Upper lobe of right lung (tissue), 1 donor: Measurements from ENCODE around the gene ZNF394. TPM values are rescaled to one million over a fixed set of nuclear protein-coding genes. Genes with fewer than 3 reads are reported as not detected.

Experiments
- ATAC-seq: fragments of 200-7000 bp; cut with Tn5 transposase; one replicate; pipeline ENCODE4 v1.9.1; 2020; ENCODE audit warnings: mild to moderate bottlenecking, moderate library complexity
- DNase-seq: peaks from one replicate; pipeline ENCODE4 v3.0.0-alpha.2; 2020
- H3K27ac ChIP-seq: fragments of 200-600 bp; one replicate; pipeline ENCODE4 v1.8.0; 2022
- H3K27me3 ChIP-seq: fragments of 200-600 bp; one replicate; pipeline ENCODE4 v1.8.0; 2022; ENCODE audit warnings: mild to moderate bottlenecking
- H3K36me3 ChIP-seq: fragments of 200-600 bp; one replicate; pipeline ENCODE4 v1.8.0; 2022
- H3K4me1 ChIP-seq: fragments of 200-600 bp; one replicate; pipeline ENCODE4 v1.8.0; 2022
- H3K4me3 ChIP-seq: fragments of 200-600 bp; one replicate; pipeline ENCODE4 v1.8.0; 2022; ENCODE audit warnings: mild to moderate bottlenecking
- H3K9me3 ChIP-seq: fragments of 200-600 bp; one replicate; pipeline ENCODE4 v1.8.0; 2022
- CTCF ChIP-seq: fragments of 200-600 bp; IDR thresholded peaks from one replicate; pipeline ENCODE4 v1.8.0; 2022; ENCODE audit warnings: antibody characterized with exemption
- intact Hi-C: fragments of 100-400 bp; cut with DNase I; formaldehyde crosslinking; loops from one replicate; pipeline ENCODE4 v1.11.0; 2022
- total RNA-seq: library from RNA; stranded (reverse); fragmentation: NEBNext Ultra II Directional; extraction: Animal tissue kit (Norgen Biotek cat#: 25700); gene quantifications from one replicate; pipeline ENCODE4 v1.2.1, GENCODE V29; 2021
- donor health status: DM: no; HTN: yes; CAD: no; lungs with severe emphysema.

The ZNF394 gene
- total RNA-seq, 1 donor from 2014 or later, result 34.5 TPM

DNA sequence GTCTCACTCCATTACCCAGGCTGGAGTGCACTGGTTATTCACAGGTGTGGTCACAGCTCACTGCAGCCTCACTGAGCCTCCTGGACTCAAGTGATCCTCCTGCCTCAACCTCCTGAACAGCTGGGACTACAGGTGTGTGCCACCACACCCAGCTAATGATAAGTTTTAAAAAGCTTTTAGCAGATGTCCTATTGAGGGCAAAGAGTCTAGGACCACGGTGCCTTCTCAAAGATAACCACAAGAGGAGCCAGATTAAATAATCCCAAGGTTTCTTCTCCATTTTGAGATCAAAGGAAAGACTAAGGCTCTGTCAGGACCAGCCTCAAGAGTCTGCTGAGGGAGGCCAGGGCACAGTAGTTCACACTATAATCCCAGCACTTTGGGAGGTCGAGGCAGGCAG, 38.9 kb downstream of the ZNF394 start:
- H3K9me3 ChIP-seq, result no peaks in the 10 kb centered on the region
- ATAC-seq, result no peak
- peaks cover 52% of the 10 kb centered on the region for H3K36me3 ChIP-seq
- H3K27ac ChIP-seq, result no peak overlapping the region
- no peaks in the 10 kb centered on the region for H3K27me3 ChIP-seq
- DNase-seq, result no peak
- intact Hi-C loops, result no loop called here
- peaks cover 19% of the 10 kb centered on the region for H3K4me1 ChIP-seq
- no peak overlapping the region for H3K4me3 ChIP-seq
- no peak for TF ChIP-seq CTCF

DNA sequence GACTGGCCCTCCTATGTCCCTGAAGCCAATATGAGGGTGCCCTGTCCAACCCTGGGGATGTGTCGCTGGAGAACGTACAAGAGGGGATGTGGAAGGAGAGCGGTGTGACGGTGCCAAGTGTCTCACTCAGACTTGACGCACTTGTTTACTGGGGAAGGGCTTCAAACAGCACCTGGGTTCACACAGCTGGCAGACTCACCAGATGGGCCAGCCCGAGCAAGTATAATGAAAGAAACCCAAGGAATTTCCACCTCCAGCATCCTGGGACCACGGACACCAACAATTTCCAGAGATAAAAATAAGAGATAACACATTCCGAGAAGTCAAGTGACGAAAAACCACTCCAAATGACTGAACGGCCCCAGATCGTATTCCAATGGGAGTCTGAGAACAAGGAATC, 39.4 kb downstream of the ZNF394 start:
- Histone ChIP-seq H3K9me3 (no peaks in the 10 kb centered on the region), H3K4me3 (no peak overlapping the region), H3K4me1 (peaks cover 19% of the 10 kb centered on the region), H3K36me3 (peaks cover 55% of the 10 kb centered on the region), H3K27ac (no peak overlapping the region), H3K27me3 (no peaks in the 10 kb centered on the region)
- intact Hi-C loops, result no loop called here
- no peak for TF ChIP-seq CTCF
- ATAC-seq (no peak), DNase-seq (no peak)

DNA sequence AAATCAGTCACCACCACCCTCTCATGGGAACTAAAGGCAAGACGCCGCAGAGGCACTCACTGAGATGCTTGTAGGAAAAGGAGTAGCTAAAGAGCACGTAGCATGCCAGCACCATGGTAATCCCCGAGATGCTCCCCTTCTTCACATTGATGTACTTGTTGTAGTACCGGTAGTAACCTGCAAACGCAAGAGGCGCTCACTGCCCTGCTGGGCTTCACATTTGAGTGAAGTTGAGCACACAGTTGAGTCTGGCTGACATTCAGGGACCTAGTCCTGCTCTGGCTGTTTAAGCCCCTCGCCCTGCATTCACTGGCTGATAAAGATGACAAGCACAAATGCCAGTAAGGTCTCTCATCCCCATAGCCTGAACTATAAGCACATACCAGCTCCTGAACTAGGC, 41.0 kb downstream of the ZNF394 start:
- H3K9me3 ChIP-seq, result no peaks in the 10 kb centered on the region
- H3K36me3 ChIP-seq, result peaks cover 69% of the 10 kb centered on the region
- DNase-seq, result no peak
- intact Hi-C loops, result no loop called here
- H3K27ac ChIP-seq, result no peak overlapping the region
- ATAC-seq, result peak; percentile 21
- no peak overlapping the region for H3K4me3 ChIP-seq
- no peaks in the 10 kb centered on the region for H3K27me3 ChIP-seq
- no peak for TF ChIP-seq CTCF
- peaks cover 5% of the 10 kb centered on the region for H3K4me1 ChIP-seq

DNA sequence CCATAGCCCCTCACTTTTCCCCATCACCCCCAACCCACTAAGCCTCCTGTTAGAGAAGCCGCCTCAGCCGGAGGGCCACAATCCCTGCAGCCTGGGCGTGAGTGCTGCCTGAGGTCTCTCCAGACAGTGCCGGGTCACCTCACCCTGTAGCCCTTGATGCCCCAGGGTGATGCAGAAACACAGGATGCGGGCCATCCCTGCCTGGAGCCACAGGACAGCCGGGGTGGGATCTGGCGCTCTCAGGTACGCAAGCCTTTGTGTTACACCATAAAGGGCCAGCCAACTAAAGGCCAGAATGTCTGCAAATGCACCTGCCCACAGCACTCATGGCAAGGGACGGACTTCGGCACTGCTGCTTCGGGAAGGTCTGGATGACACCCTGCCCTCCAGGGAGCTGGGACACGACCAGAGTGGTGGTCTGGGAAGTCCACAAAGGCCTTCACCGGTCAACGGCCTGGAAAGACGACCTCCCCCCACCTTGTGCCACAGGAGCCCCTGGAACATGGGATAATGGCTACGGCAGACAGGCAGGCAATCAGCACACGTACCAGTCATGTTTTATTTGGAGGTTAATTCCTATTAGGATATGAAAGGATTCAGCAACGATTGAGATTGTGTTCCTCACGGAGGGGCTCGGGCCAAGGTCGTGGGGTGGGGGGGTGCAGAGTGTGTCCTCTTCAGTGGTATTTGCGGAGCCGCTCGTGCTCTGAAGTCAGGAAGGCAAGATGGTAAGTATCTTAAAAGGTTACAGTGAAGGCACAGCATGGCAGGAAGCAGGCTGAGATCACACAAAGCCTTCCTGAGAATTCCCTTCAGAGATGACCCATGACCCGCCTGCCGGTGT, 42.2 kb downstream of the ZNF394 start:
- Histone ChIP-seq H3K9me3 (no peaks in the 10 kb centered on the region), H3K36me3 (peaks cover 75% of the 10 kb centered on the region), H3K27ac (no peak overlapping the region), H3K27me3 (no peaks in the 10 kb centered on the region), H3K4me1 (no peaks in the 10 kb centered on the region), H3K4me3 (no peak overlapping the region)
- ATAC-seq (no peak), DNase-seq (no peak)
- intact Hi-C loops, result no loop called here
- TF ChIP-seq CTCF, result no peak

DNA sequence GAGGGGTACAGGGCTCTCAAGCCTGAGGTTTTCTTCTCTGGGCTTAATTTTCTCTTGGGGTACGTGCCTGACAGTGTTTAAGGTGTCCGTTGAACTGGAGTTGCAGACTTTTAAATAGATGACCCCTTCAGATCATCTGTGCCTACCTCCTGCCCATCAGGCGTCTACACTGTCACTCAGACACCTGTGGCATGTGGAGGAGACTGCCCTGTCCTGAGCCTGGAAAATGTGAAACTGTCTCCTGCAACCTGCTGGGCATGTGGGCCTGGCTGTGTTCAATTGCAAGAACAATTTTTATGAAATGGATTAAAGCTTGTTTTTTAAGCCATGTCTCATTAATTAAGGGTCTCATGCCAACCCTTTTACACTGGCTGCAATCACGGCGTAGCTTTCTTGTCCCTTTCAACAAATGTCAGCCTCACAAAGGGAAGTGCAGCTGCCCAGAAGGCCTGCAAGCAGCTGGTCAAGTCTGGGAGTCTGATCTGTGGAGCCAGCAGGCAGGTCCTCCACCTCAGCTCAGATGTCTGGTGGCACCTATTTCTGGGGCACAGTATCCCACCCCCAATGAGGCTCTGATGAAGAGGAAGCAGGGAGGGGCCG, 42.9 kb downstream of the ZNF394 start:
- no peak for TF ChIP-seq CTCF
- no peak overlapping the region for H3K4me3 ChIP-seq
- no peaks in the 10 kb centered on the region for H3K9me3 ChIP-seq
- no peaks in the 10 kb centered on the region for H3K4me1 ChIP-seq
- no peaks in the 10 kb centered on the region for H3K27me3 ChIP-seq
- intact Hi-C loops, result no loop called here
- H3K27ac ChIP-seq, result no peak overlapping the region
- H3K36me3 ChIP-seq, result peaks cover 76% of the 10 kb centered on the region
- ATAC-seq (no peak), DNase-seq (no peak)
